Kidney epithelial cell (primary cell): ENCODE results near the gene SYNE2. TPM values are rescaled to one million over a fixed set of nuclear protein-coding genes. Genes with fewer than 3 reads are reported as not detected.
"Not testable (repeated sequence)": the region's sequence is repeated elsewhere in the genome, so short reads cannot be mapped to it uniquely, and the experiment has no call there.

Experiments used
- DNase-seq: peaks from one replicate; pipeline ENCODE4 v3.0.0-alpha.2; 2010; ENCODE audit warnings: low read depth
- H3K27me3 ChIP-seq: 2 replicates; pipeline ENCODE4 v1.6.0; 2011; ENCODE audit warnings: low read length; ENCODE audit not compliant: control insufficient read depth, insufficient read depth
- H3K36me3 ChIP-seq: 2 replicates; pipeline ENCODE4 v1.5.1; 2011; ENCODE audit warnings: low read length; ENCODE audit not compliant: control insufficient read depth, insufficient read depth
- H3K4me3 ChIP-seq: 2 replicates; pipeline ENCODE4 v1.5.1; 2011; ENCODE audit warnings: low read depth, mild to moderate bottlenecking, control low read depth, low read length
- total RNA-seq: library from RNA; depleted of rRNA; stranded (reverse); fragments of >200 nt; gene quantifications from 2 replicates; pipeline ENCODE4 v1.2.3, GENCODE V29; 2015
- TF ChIP-seq, protein P1 (sequence below): IDR thresholded peaks from 2 replicates; pipeline ENCODE4 v1.5.1; 2011; ENCODE audit warnings: mild to moderate bottlenecking, moderate library complexity, low read length, control low read depth, inconsistent platforms; ENCODE audit not compliant: insufficient read depth, poor library complexity, severe bottlenecking

Gene SYNE2
- total RNA-seq: 35.7 and 38.6 TPM in 2 replicates

- H3K27me3 ChIP-seq: no peaks in the 10 kb centered on the region
- peak within 1 kb of the TSS; percentile 78 for H3K4me3 ChIP-seq
- TF ChIP-seq, protein P1, sequence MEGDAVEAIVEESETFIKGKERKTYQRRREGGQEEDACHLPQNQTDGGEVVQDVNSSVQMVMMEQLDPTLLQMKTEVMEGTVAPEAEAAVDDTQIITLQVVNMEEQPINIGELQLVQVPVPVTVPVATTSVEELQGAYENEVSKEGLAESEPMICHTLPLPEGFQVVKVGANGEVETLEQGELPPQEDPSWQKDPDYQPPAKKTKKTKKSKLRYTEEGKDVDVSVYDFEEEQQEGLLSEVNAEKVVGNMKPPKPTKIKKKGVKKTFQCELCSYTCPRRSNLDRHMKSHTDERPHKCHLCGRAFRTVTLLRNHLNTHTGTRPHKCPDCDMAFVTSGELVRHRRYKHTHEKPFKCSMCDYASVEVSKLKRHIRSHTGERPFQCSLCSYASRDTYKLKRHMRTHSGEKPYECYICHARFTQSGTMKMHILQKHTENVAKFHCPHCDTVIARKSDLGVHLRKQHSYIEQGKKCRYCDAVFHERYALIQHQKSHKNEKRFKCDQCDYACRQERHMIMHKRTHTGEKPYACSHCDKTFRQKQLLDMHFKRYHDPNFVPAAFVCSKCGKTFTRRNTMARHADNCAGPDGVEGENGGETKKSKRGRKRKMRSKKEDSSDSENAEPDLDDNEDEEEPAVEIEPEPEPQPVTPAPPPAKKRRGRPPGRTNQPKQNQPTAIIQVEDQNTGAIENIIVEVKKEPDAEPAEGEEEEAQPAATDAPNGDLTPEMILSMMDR: no peak
- no peaks in the 10 kb centered on the region for H3K36me3 ChIP-seq
- no peak for DNase-seq
Measured at GRCh38 chr14:63852817-63853731, at the start of gene SYNE2. TSS of gene SYNE2 (plus strand) at chr14:63853004. CDS start at chr14:63909149, 56,145 bp downstream.

- not testable (repeated sequence) for H3K27me3 ChIP-seq, H3K36me3 ChIP-seq, H3K4me3 ChIP-seq, DNase-seq
Measured at GRCh38 chr14:63803221-63803791, 49.5 kb upstream of the SYNE2 start.

GRCh38 chr14:63806064-63806463 lies 46.7 kb upstream of the SYNE2 start:
- not testable (repeated sequence) for H3K27me3 ChIP-seq, H3K4me3 ChIP-seq, H3K36me3 ChIP-seq, DNase-seq

GRCh38 chr14:63811692-63812091 lies 41.1 kb upstream of the SYNE2 start:
- not testable (repeated sequence) for H3K4me3 ChIP-seq, H3K27me3 ChIP-seq, DNase-seq, H3K36me3 ChIP-seq

- Histone ChIP-seq H3K27me3 (no peaks in the 10 kb centered on the region), H3K36me3 (no peaks in the 10 kb centered on the region), H3K4me3 (no peak overlapping the region)
- TF ChIP-seq, protein P1: no peak
- DNase-seq: no peak
Measured at GRCh38 chr14:63833728-63834127, 19.1 kb upstream of the SYNE2 start.

DNA sequence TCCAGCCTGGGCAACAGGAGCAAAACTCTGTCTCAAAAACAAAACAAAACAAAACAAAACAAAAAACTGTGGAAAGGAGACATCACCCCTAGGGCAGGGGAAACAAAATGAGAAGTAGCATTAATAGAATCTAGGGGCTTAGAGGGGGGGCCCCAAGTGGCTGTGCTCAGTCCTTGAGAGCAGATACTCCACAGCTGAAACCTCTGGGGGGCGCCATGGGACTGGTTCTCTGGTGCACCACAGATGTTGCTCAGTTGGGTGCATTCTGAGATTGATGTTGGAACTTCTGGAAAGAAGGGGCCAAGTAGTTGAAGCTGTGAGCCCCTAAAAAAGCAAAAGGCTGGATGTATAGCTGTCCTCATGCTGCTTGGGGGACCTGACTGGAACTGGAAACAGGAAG lies 11.8 kb upstream of the SYNE2 start:
- Histone ChIP-seq H3K4me3 (no peak overlapping the region), H3K36me3 (no peaks in the 10 kb centered on the region), H3K27me3 (no peaks in the 10 kb centered on the region)
- no peak for DNase-seq
- TF ChIP-seq, protein P1: no peak

DNA sequence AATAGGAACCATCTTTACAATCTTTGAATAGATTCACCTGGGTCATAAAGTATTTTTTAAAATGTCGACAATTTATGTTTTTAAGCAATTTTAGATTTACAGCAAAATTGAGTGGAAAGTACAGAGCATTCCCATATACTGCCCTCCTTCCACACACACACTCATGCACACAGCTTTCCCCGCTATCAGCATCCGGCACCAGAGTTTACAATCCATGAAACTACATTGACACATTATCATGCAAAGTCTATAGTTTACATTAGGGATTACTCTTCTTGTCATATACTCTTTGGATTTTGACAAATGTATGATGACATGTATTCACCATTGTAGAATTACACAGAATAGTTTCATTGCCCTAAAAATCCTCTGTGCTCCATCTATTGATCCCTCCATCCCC lies 9.0 kb upstream of the SYNE2 start:
- no peak for DNase-seq
- TF ChIP-seq, protein P1: no peak
- Histone ChIP-seq H3K36me3 (no peaks in the 10 kb centered on the region), H3K4me3 (no peak overlapping the region), H3K27me3 (no peaks in the 10 kb centered on the region)
